ENCODE results near the gene DEFB108B.
A peak's percentile ranks its signal among the peaks of the same experiment; 100 is the strongest.
"Not testable (repeated sequence)": the region's sequence is repeated elsewhere in the genome, so short reads cannot be mapped to it uniquely, and the experiment has no call there.

DEFB108B gene

DNA sequence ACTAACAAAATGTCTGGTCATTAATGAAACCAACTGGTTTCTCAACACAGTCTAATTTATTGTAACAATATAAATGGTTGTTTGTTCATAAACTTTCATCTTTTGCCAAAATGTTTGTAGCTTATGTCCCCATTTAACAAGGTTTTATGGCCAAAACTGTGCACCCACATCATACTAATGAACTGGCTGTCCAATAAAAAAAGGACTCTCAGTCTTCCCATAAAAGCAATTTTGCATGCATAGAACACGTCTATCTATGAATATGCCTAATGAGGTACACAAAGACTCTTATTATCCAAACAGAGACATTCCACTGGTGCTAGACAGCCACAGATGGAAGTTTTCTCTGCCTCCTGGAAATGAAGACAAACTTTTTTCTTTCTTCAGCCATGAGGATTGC lies at the start of gene DEFB108B:
DEFB108B (plus strand) TSS at position 390 of the 400 bp plus-strand sequence; CDS start at position 390, 0 bp downstream.
- DNase-seq = not testable (repeated sequence)

- DNase-seq = not testable (repeated sequence)
Observed at GRCh38 chr11:71786114-71786847, 46.7 kb upstream of the DEFB108B start.

DNA sequence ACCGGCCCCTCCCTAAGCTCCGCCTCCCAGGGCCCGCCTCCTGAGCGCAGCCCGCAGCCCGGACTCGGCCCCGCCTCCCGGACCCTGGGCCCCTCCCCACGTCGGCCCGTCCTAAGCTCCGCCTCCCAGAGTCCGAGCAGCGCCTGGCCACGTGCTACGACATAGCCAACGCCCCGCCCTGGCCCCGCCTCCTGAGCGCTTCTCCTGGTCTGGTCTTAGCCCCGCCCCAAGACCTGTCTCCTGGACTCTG lies 46.2 kb upstream of the DEFB108B start:
- not testable (repeated sequence) for DNase-seq

GRCh38 chr11:71787098-71787823 lies 45.7 kb upstream of the DEFB108B start:
- DNase-seq = peak; percentile 100

DNA sequence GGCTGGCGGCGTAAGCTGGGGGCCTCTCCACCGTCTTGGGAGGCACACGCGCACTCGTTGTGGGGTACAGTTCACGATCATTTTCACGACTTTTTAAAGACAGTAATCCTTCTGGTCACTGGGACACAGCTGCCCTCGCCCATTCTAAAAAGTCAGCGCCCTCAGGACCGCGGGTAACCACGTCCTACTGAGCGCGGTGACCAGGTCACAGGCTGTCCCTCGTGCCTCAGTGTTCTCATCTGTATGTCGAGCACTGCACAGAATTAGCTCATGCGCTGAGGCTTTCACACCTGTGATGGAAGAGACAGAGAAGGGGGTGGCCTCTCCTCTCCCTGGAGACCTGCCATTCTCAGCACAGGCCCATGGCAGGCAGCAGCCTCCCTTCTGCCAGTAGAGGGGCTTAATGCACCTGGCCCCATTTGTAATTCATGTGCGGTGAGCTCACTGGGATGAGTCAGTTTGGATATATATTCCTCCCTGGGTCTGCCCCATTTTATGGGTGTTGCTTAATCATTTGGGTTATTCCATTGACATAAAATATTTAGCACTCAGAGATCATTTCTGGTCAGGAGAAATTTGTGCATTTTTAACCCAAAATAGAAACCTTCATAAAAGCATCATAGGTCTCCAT lies 45.1 kb upstream of the DEFB108B start:
- DNase-seq = peak; percentile 87

DNA sequence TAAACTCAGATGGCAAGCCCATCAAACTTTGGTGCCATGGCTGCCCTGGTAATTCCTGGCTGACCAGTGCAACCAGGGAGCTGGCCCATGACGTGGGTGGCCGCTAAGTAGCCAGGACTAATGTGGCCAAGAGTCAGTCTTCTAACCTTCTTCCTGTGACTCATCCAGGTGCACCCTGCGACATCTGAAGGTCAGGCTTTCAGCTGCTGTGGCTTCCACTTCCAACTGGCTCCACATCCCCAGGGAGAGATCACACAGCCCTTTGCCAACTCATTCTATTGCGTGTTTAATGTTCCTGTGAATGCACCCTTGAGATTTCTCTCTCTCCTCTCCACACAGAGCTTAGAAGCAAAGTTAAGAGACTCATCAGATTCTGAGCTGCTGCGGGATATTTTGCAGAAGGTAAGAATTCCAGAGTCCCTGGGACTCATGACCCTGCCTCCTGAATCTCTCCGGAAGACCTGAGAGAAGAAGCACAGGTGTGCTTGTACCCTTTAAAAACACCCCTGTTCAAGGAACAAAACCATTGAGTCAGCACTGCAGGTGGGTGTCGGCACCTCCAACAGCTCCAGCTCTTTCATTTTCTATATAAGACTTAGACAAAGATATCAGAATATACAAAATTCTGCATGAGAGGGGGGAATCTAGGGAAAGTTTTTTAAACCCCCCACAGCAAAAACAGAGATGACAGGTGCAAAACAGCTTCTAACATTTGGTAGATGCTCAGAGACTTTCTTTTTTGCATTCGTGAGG lies 43.4 kb upstream of the DEFB108B start:
- DNase-seq = not testable (repeated sequence)

GRCh38 chr11:71791111-71791510 lies 41.9 kb upstream of the DEFB108B start:
- DNase-seq = not testable (repeated sequence)

DNA sequence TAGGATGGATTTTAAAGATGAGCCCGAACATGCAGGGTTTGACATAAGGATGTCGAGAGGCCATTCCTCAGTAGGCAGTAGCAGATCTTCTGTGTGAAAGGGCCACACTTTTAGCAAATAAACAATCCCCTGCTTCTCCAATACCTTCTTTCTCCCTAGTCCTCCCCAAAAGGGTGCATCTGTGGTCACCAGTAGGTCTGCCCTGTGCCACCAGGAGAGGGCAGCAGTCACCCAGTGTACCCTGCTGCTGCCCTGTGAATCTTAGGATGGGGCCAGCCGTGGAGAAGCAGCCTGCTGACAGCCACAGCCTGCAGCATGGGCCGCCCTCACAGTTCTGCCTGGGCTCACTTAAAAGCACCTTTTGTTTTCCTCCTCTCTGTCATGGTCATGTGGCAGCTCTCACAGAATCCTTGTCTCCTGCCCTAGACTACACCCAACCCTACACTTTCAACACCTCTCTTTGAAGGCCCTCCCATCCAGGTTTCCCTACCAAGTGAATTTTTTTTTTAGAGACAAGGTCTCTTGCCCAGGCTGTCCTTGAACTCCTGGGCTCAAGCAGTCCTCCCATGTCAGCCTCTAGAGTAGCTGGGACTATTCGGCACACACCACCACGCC lies 40.3 kb upstream of the DEFB108B start:
- DNase-seq = peak; percentile 78

DNA sequence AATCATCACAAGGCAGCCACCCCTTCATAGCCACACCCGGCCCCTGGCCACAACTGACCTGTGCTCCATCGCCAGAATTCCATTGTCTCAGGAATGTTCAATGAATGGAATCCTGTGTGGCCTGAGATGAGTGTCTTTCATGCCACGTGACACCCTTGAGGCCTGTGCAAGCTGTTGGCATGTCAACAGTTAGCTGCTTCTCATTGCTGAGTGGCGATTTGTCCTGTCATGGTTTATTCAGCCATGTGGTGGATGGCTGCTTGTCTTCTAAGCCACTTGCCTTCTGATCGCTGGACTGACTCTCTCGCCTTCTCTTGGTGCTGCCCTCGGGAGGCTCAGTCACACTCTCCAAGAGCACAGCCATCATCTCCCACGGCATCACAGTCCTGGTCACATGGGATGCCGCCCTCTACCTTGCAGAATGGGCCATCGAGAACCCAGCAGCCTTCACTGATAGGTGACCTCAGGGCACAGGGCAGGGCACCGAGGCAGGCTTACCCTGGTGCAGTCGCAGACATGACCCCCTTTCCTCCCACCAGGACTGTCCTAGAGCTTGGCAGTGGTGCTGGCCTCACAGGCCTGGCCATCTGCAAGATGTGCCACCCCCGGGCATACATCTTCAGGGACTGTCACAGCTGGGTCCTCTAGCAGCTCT lies 38.5 kb upstream of the DEFB108B start:
- not testable (repeated sequence) for DNase-seq

DNA sequence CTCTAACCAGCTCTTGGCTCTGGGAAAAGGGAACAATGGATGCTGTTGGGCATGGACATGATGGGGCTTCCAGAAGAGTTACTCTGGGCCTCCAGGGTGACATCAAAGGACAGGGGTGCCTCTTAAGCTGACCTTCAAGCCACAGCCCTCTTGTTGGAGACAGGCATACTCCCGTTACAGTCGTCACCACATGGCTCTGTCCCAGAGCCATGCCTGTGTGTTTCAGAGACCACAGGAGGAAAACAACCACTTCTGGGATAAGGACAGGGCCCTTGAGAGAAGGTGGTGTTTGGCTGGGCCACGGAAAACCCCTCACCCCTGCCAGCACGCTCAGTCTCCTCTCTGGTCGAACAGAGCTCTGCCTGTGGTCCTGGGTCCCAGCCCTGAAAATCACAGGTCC lies 37.8 kb upstream of the DEFB108B start:
- DNase-seq = not testable (repeated sequence)

DNA sequence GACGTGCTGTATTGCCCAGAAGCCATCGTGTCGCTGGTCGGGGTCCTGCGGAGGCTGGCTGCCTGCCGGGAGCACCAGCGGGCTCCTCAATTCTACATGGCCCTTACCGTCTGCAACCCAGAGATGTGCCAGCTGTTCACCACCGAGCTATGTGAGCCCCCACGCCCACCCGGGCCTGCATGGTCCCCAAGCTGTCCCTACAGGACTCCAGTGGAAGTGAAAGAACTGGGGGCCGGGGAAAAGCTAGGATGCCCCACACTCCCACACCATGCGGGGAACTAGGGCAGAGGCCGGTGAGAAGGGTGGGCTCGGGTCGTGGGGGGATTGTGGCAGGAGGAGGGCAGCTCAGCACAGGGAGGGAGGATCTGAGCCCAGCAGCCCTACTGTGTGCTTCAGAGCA lies 37.0 kb upstream of the DEFB108B start:
- not testable (repeated sequence) for DNase-seq

DNA sequence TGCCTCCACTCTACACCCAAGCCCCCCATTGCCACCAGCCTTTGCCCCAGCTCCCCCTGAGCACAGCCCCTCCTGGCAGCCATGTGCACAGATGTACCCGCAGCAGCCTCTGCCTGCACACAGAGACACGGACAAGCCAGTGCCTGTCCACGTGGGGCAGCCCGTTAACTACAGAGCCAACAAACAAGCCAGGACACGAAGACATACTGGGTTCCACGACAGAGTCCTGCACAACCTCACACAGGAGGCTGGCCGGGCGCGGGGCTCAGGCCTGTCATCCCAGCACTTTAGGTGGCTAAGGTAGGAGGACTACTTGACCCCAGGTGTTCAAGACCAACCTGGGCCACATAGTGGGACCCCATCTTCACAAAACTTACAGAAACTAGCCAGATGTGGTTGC lies 36.2 kb upstream of the DEFB108B start:
- not testable (repeated sequence) for DNase-seq

DNA sequence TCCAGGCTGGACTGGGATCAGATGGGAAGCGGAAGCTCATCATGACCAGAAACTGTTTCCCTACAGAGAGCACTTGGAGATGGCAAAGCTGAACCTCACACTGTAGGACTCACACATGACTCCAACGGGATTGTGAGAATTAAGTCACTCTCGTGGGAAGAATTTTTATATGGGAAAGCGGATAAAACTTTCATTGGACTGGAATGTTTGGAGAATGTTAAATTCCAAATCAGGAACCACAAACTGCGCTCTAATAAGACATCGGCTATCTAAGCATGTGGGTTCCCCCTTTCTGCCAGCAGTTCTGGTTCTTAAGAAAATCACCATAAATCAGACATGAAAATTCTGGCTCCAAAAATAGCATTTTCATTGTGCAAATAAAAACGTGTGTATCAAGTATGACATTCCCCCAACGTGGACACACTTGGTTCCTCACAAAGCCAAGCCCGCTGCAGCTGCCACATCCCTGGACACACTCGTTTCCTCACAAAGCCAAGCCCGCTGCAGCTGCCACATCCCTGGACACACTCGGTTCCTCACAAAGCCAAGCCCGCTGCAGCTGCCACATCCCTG lies 33.4 kb upstream of the DEFB108B start:
- DNase-seq = not testable (repeated sequence)

DNA sequence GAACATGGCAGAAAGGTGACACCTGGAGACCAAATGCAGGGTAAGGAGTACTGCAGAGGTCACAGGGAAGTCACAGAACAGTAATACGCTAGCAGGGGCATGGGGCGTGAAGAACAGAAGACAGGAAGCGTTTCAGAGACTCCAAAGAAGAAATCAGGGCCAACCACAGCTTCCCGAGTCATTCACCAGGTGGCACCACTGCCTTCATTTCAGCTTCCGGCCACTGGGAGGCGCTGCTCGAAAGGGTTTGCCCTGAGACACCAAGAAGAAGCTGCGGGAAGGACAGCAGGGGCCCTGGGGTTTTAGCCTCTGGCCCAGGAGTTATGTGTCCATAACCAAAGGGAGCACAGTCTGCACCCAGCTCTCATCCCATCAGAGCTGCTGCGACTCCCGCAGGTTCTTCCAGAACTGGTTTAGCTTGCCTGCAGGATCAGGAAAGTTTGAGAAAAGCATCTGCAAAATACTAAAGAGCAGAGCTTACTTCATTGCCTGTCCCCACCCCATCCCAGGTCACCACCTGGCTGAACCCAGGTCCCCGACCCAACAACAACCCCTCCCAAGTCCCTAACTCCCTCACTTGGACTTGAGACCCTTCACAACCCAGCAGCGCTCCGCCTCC lies 32.6 kb upstream of the DEFB108B start:
- peak; percentile 99 for DNase-seq

DNA sequence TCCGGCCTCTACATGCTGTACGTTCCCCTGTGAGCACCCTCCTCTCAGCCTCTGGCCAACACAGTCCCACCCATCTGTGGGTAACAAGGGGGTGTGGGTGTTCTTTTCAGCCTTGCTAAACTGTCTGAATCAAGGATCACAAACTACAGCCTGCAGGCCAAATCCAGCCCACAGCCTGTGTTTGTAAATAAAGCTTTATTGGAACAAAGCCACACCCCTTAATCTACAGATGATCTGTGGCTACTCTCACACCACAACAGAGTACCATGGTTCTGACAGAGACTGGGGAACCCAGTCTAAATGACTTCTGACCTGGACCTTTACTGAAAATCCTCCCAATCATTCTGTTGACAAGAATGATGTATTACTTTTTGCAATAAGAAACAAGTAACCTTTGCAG lies 32.0 kb upstream of the DEFB108B start:
- DNase-seq = not testable (repeated sequence)

DNA sequence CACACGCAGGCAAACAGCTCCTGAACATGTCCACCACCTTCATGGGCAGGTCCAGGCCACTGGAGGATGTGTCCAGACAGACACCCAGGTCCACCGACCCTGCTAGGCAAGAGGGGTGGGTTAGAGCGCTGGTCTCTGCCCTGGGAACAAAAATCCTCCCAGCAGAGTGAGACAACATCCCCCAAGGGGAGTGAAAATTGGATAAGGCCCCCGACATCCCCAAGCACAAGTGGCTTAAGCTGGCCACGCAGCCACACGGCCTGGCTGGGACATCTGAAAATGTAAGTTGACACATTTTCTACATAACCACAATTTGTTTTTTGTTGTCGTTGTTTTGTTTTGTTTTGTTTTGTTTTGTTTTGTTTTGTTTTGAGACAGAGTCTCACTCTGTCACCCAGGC lies 30.1 kb upstream of the DEFB108B start:
- not testable (repeated sequence) for DNase-seq

- DNase-seq = not testable (repeated sequence)
Observed at GRCh38 chr11:71804158-71804947, 28.6 kb upstream of the DEFB108B start.

DNA sequence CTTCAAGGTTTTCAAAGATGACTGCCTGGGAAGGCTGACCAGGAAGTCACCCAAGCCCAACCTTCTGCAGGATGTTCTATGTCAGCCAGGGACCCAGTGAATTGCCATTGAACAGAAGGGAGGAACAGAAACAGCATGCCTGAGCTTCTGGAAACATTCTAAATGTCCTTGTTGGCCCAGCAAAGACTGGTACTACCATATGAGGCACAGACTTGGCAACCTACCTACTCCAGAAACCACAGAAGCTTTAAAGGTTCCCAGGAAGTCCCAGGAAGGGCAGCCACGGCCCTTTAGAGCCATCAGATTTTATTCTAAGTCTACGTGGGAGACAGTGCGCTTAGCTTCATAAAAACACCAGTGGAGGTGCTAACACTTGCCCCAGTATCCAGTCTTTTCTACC lies 20.5 kb upstream of the DEFB108B start:
- DNase-seq = not testable (repeated sequence)

DNA sequence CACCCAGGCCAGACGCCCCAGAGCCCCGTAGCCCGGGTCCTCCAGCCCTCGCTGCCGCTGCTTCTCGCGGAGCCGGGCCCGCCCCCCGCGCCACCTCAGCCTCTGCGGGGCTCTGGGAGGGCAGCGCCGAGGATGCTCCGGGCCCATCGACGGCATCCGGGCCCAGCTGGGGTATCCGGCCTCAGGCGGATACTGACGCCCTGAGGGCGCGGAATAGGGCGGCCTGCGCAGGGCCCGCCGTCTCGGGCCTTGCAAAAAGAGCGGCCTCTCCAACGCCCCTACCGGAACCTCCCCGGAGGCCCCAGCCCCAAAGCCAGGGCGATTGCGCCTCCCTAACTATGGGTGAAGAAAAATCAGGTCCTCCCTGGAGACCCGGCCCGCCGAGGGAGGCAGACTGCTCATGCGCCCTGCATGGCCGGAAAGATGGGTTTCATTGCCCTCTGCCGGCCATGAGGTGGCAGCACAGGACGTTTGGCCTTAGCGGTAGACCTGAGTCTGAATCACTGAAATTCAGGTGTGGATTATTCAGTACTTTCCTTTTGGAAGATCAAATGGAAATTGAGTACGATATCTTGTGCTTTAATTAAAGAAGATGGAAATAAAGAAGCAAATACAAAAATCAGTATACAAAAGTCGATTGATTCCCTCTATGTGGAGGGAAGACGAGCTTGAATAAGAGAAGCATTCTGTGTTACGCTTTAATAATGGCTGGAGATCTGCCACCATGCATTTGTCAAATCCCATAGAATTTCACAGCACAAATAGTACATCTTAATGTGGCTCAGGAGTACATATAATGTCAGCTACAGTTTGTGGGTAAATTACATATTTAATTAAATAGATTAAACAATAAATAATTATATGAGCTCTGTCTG lies 19.3 kb upstream of the DEFB108B start:
- DNase-seq = peak; percentile 77

Measured in OCI-M1 (cell line).